Lower leg skin (tissue), 4 donors: ENCODE data around the gene PLXNC1. TPM values are rescaled to one million over a fixed set of nuclear protein-coding genes. Genes with fewer than 3 reads are reported as not detected.

Source experiments
- DNase-seq, 2 donors: peaks; one replicate each; pipeline ENCODE4 v3.0.0-alpha.2; 2019; ENCODE audit warnings: low spot score in 2 of 2
- H3K4me3 ChIP-seq: fragments of 200-600 bp; sonication (generic); 2 replicates; pipeline ENCODE4 v1.5.1; 2017; ENCODE audit warnings: mild to moderate bottlenecking, low read depth; ENCODE audit not compliant: poor library complexity, severe bottlenecking
- CTCF ChIP-seq, 3 donors: fragments of 450-650 bp; IDR thresholded peaks; one replicate each; pipeline ENCODE4 v1.5.1; 2016; ENCODE audit warnings: antibody characterized with exemption in 3 of 3, mild to moderate bottlenecking in 3 of 3, moderate library complexity in 2 of 3
- POLR2A ChIP-seq, 2 donors: fragments of 450-650 bp; IDR thresholded peaks; one replicate each; pipeline ENCODE4 v1.6.1; 2016 to 2017; ENCODE audit warnings: antibody characterized with exemption in 2 of 2, mild to moderate bottlenecking in 1 of 2, moderate library complexity in 1 of 2
- WGBS, 2 donors: methylation state at CpG; one replicate each; pipeline ENCODE4 v1.1.5; 2018; 5-methylcytosine and 5-hydroxymethylcytosine counted together
- intact Hi-C: fragments of 100-400 bp; cut with DNase I; formaldehyde crosslinking; loops from one replicate; pipeline ENCODE4 v1.15.0; 2023; ENCODE audit warnings: low total_unique reads
- total RNA-seq, 4 donors: library from RNA; depleted of rRNA; stranded (reverse); fragments of >200 nt; gene quantifications; one replicate each; pipeline ENCODE4 v1.1.0, GENCODE V29; 2016

The PLXNC1 gene
- total RNA-seq, 4 donors from 2014 or later, result 7.6 to 10.8 (median 8.2) TPM

- intact Hi-C loops, result no loop called here
- WGBS, 2 donors, result 71 to 74% methylated on average over 9 of the region's 9 CpGs
- H3K4me3 ChIP-seq, result no peak overlapping the region
- no peak for TF ChIP-seq POLR2A (IDR thresholded peaks at IDR 0.05)
- TF ChIP-seq CTCF (IDR thresholded peaks at IDR 0.05), result no peak
- DNase-seq, result peak in 1 of 2 donors; percentile 43
Observed at GRCh38 chr12:94172973-94173372, 24.6 kb downstream of the PLXNC1 start.

GRCh38 chr12:94173660-94174265 lies 25.4 kb downstream of the PLXNC1 start:
- 75 to 88% methylated on average over 7 of the region's 7 CpGs for WGBS, 2 donors
- no peak for DNase-seq
- no peak for TF ChIP-seq CTCF (IDR thresholded peaks at IDR 0.05)
- no peak for TF ChIP-seq POLR2A (IDR thresholded peaks at IDR 0.05)
- H3K4me3 ChIP-seq, result no peak overlapping the region
- intact Hi-C loops, result no loop called here

- H3K4me3 ChIP-seq, result no peak overlapping the region
- intact Hi-C loops, result no loop called here
- WGBS, 2 donors, result 70 to 82% methylated on average over 1 of the region's 1 CpG
- TF ChIP-seq CTCF (IDR thresholded peaks at IDR 0.05) (no peak), POLR2A (IDR thresholded peaks at IDR 0.05) (no peak)
- DNase-seq, result peak in 1 of 2 donors; percentile 38
Observed at GRCh38 chr12:94174576-94174975, 26.2 kb downstream of the PLXNC1 start.

GRCh38 chr12:94175763-94176668 lies 27.6 kb downstream of the PLXNC1 start:
- DNase-seq, result no peak
- intact Hi-C loops, result no loop called here
- H3K4me3 ChIP-seq, result no peak overlapping the region
- TF ChIP-seq POLR2A (IDR thresholded peaks at IDR 0.05) (no peak), CTCF (IDR thresholded peaks at IDR 0.05) (no peak)
- 63 to 65% methylated on average over 10 of the region's 10 CpGs for WGBS, 2 donors

- TF ChIP-seq POLR2A (IDR thresholded peaks at IDR 0.05) (no peak), CTCF (IDR thresholded peaks at IDR 0.05) (no peak)
- DNase-seq, result no peak
- intact Hi-C loops, result no loop called here
- H3K4me3 ChIP-seq, result no peak overlapping the region
Observed at GRCh38 chr12:94178054-94178453, 29.7 kb downstream of the PLXNC1 start.
